Measurements from ENCODE around the gene SREK1.
"Not testable (repeated sequence)": the region's sequence is repeated elsewhere in the genome, so short reads cannot be mapped to it uniquely, and the experiment has no call there.

Gene SREK1
- 175 to 240 reads per million in 2 donors for total RNA-seq

- peak; percentile 81 for DNase-seq
Measured at GRCh38 chr5:66144074-66144833, at the start of gene SREK1. Gene SREK1 (plus strand): TSS chr5:66144300. CDS start chr5:66144377, 77 bp downstream.

GRCh38 chr5:66100851-66101250, 43.2 kb upstream of the SREK1 start:
- DNase-seq: no peak

GRCh38 chr5:66113160-66113559, 30.9 kb upstream of the SREK1 start:
- no peak for DNase-seq

- no peak for DNase-seq
Measured at GRCh38 chr5:66118304-66118703, 25.8 kb upstream of the SREK1 start.

- DNase-seq: no peak
Measured at GRCh38 chr5:66122379-66123034, 21.6 kb upstream of the SREK1 start.

GRCh38 chr5:66129144-66129543, 15.0 kb upstream of the SREK1 start:
- DNase-seq: no peak

- no peak for DNase-seq
Measured at GRCh38 chr5:66130493-66130892, 13.6 kb upstream of the SREK1 start.

GRCh38 chr5:66134407-66134861, 9.7 kb upstream of the SREK1 start:
- DNase-seq: no peak

- DNase-seq: no peak
Measured at GRCh38 chr5:66136053-66136452, 8.0 kb upstream of the SREK1 start.

GRCh38 chr5:66136944-66137343, 7.2 kb upstream of the SREK1 start:
- not testable (repeated sequence) for DNase-seq

- no peak for DNase-seq
Measured at GRCh38 chr5:66138637-66139317, 5.3 kb upstream of the SREK1 start.

- DNase-seq: no peak
Measured at GRCh38 chr5:66139318-66139712, 4.8 kb upstream of the SREK1 start.

- no peak for DNase-seq
Measured at GRCh38 chr5:66142417-66142816, 1.7 kb upstream of the SREK1 start.

- no peak for DNase-seq
Measured at GRCh38 chr5:66143473-66144073, 527 bp upstream of the SREK1 start.

GRCh38 chr5:66144834-66145390, 812 bp downstream of the SREK1 start:
- peak; percentile 25 for DNase-seq

- DNase-seq: no peak
Measured at GRCh38 chr5:66145737-66146136, 1.6 kb downstream of the SREK1 start.

GRCh38 chr5:66149950-66150349, 5.8 kb downstream of the SREK1 start:
- DNase-seq: no peak

- DNase-seq: no peak
Measured at GRCh38 chr5:66151030-66151429, 6.9 kb downstream of the SREK1 start.

- DNase-seq: no peak
Measured at GRCh38 chr5:66151491-66151890, 7.4 kb downstream of the SREK1 start.

- DNase-seq: no peak
Measured at GRCh38 chr5:66157046-66157445, 12.9 kb downstream of the SREK1 start.

GRCh38 chr5:66161356-66161755, 17.3 kb downstream of the SREK1 start:
- DNase-seq: no peak

GRCh38 chr5:66164044-66164790, 20.1 kb downstream of the SREK1 start:
- no peak for DNase-seq
